Fibroblast of peridontal ligament (primary cell): ENCODE results near the gene RHOF.
A peak's percentile ranks its signal among the peaks of the same experiment; 100 is the strongest.

Source experiments
- DNase-seq: peaks from one replicate; pipeline ENCODE4 v3.0.0-alpha.2; 2010; ENCODE audit errors: extremely low read depth

The RHOF gene

GRCh38 chr12:121819212-121819949 is 25.9 kb upstream of the RHOF start:
- DNase-seq = no peak

GRCh38 chr12:121817648-121818043 is 24.2 kb upstream of the RHOF start:
- DNase-seq = no peak

- no peak for DNase-seq
Measured at GRCh38 chr12:121816925-121817647, 23.6 kb upstream of the RHOF start.

GRCh38 chr12:121815263-121815662 is 21.8 kb upstream of the RHOF start:
- DNase-seq = no peak

- DNase-seq = no peak
Measured at GRCh38 chr12:121814429-121815119, 21.1 kb upstream of the RHOF start.

GRCh38 chr12:121813951-121814350 is 20.5 kb upstream of the RHOF start:
- no peak for DNase-seq

GRCh38 chr12:121812921-121813896 is 19.7 kb upstream of the RHOF start:
- peak; percentile 44 for DNase-seq

- DNase-seq = peak; percentile 64
Measured at GRCh38 chr12:121812320-121812871, 18.9 kb upstream of the RHOF start.

- peak; percentile 54 for DNase-seq
Measured at GRCh38 chr12:121811434-121812319, 18.2 kb upstream of the RHOF start.

- DNase-seq = no peak
Measured at GRCh38 chr12:121810833-121811433, 17.4 kb upstream of the RHOF start.

- DNase-seq = no peak
Measured at GRCh38 chr12:121810234-121810817, 16.8 kb upstream of the RHOF start.

GRCh38 chr12:121809712-121810116 is 16.2 kb upstream of the RHOF start:
- no peak for DNase-seq

- DNase-seq = no peak
Measured at GRCh38 chr12:121808623-121809022, 15.1 kb upstream of the RHOF start.

- DNase-seq = no peak
Measured at GRCh38 chr12:121807642-121808347, 14.3 kb upstream of the RHOF start.

GRCh38 chr12:121806546-121807423 is 13.3 kb upstream of the RHOF start:
- no peak for DNase-seq

- DNase-seq = no peak
Measured at GRCh38 chr12:121806009-121806545, 12.6 kb upstream of the RHOF start.
